Large intestine (tissue), 3 donors: Measurements from ENCODE around the gene REEP2. TPM values are rescaled to one million over a fixed set of nuclear protein-coding genes. Genes with fewer than 3 reads are reported as not detected.

Experiments
- DNase-seq, 2 donors: peaks; one replicate each; pipeline versions ENCODE4 v3.0.0 to v3.0.0-alpha.2; 2013
- H3K27ac ChIP-seq: one replicate; pipeline ENCODE4 v1.5.1; 2013; ENCODE audit warnings: low read length
- H3K27me3 ChIP-seq: 2 replicates; pipeline ENCODE4 v1.6.1; 2013; ENCODE audit warnings: low read length; ENCODE audit not compliant: control insufficient read depth, insufficient read depth
- H3K36me3 ChIP-seq: 2 replicates; pipeline ENCODE4 v1.6.1; 2013; ENCODE audit warnings: low read length; ENCODE audit not compliant: control insufficient read depth, insufficient read depth
- H3K4me1 ChIP-seq: one replicate; pipeline ENCODE4 v1.6.1; 2013; ENCODE audit warnings: low read length; ENCODE audit not compliant: control insufficient read depth, insufficient read depth
- H3K4me3 ChIP-seq: one replicate; pipeline ENCODE4 v1.5.1; 2013; ENCODE audit warnings: low read length
- H3K9me3 ChIP-seq: one replicate; pipeline ENCODE4 v1.6.1; 2013; ENCODE audit warnings: mild to moderate bottlenecking, low read depth, low read length, moderate library complexity; ENCODE audit not compliant: control insufficient read depth
- WGBS: methylation state at CpG from one replicate; pipeline ENCODE4 v1.1.5; 2013; ENCODE audit warnings: low lambda C conversion rate; ENCODE audit not compliant: insufficient coverage; 5-methylcytosine and 5-hydroxymethylcytosine counted together
- polyA plus RNA-seq: library from polyadenylated mRNA; unstranded; fragments of 120-200 nt; gene quantifications from one replicate; pipeline ENCODE4 v1.2.1, GENCODE V29; 2013

REEP2 gene
- polyA plus RNA-seq, 1 donor: 38.6 TPM

DNA sequence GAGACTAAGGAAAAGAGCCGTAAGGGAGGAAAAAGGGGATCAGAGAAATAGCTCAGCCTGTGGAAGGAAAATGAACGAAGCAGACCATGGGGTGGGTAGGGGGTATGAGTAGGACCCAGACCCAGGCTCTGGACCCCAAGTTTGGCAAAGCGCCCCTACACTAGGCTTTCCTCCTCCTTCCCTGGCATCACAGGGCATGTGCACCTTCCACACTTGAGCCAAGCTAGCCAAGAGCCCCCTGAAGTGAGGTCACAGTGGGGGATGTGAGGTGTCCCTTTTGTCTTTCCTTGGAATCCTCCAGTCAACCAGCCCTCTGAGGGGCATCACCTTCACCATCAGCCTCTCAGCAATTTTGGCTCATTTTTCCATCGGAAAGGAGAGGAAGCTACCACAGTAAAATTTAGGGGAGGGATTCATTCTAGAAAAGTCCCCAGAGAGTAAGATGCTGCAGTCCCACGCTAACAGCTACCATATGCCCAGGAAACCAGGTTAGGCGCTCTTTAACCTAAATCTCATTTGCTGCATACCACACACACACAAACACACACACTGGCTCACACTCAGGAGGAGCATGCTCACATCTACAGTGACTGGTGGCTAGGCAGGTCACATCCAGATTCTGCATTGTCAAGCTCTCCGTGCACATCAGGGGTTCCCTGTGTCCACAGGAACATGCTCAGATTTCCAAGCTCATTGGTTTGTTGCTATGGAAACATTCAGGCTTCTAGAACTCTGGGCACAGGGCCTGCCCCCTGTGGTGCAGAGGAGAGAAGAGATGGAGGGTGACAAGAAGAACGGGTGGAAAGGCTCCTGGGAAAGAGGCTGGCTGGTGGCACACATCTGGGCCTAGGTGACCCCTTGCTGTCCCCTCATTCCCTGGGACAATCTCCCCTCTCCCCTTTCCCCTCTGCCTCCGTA is 9.9 kb downstream of the REEP2 start:
- Histone ChIP-seq H3K4me1 (peaks cover 33% of the 10 kb centered on the region), H3K27me3 (no peaks in the 10 kb centered on the region), H3K4me3 (no peak overlapping the region), H3K36me3 (no peaks in the 10 kb centered on the region), H3K9me3 (no peaks in the 10 kb centered on the region), H3K27ac (no peak overlapping the region)
- DNase-seq: peak in 1 of 2 donors; percentile 18
- 50% methylated on average over 1 of the region's 9 CpGs for WGBS

DNA sequence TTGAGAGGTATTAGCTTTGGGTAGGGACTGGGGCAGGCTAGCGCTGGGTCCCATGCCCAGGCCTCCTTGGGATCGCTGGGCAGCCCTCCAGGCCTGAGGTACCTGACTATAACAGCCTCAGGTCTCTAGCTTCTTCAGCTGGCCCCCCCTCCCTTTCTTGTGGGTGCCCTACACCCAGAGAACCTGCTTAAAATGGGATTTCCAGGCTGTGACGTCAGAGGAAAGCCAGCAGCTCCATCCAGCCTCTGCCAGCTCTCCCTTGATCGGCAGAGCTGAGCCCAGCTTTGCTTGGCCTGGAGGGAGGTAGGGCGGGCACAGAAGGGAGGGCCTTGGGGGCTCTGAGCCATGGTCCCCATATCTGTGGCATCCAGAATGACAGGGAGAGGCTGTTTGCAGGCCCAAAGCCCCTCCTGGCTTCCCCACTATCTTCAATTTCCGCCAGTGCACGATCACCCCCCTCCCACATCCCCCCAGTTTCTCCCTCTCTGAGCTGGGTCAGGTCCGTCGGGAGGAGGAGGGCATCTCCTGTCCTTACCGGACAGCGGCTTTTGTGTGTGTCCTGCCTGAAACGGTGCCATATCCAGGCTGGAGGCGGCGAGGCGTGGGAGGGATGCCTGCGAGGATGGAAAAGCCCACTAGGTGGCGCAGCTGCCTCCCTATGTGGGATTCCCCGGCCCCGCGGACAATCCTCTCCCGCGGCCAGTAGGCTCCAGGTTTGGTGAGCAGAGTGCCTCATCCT is 10.8 kb downstream of the REEP2 start:
- H3K4me3 ChIP-seq: no peak overlapping the region
- H3K4me1 ChIP-seq: peaks cover 24% of the 10 kb centered on the region
- WGBS: 0% methylated on average over 3 of the region's 22 CpGs
- H3K36me3 ChIP-seq: no peaks in the 10 kb centered on the region
- peaks cover 4% of the 10 kb centered on the region for H3K27me3 ChIP-seq
- H3K27ac ChIP-seq: no peak overlapping the region
- DNase-seq: peak; percentile 66 to 71
- H3K9me3 ChIP-seq: no peaks in the 10 kb centered on the region

DNA sequence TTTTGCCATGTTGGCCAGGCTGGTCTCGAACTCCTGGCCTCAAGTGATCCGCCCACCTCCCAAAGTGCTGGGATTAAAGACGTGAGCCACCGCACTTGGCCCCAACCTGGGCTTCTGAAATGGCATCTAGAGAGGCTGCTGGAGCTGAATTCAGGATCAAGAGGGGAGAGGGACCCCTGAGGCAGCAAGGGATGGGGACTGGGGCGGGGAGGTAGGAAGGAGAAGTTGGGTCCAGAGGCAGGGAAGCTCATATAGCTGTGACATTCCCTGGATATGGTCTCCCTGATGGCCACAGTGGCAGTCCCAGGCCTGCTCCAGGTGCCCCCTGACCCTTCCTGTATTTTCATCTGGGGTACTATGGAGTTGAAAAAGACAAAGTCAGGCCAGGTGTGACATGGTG is 12.1 kb downstream of the REEP2 start:
- H3K27me3 ChIP-seq: peaks cover 11% of the 10 kb centered on the region
- no peak overlapping the region for H3K27ac ChIP-seq
- no peak for DNase-seq
- H3K9me3 ChIP-seq: no peaks in the 10 kb centered on the region
- WGBS: no CpG with 5 or more reads among the region's 5 CpGs
- H3K36me3 ChIP-seq: no peaks in the 10 kb centered on the region
- peaks cover 12% of the 10 kb centered on the region for H3K4me1 ChIP-seq
- no peak overlapping the region for H3K4me3 ChIP-seq

DNA sequence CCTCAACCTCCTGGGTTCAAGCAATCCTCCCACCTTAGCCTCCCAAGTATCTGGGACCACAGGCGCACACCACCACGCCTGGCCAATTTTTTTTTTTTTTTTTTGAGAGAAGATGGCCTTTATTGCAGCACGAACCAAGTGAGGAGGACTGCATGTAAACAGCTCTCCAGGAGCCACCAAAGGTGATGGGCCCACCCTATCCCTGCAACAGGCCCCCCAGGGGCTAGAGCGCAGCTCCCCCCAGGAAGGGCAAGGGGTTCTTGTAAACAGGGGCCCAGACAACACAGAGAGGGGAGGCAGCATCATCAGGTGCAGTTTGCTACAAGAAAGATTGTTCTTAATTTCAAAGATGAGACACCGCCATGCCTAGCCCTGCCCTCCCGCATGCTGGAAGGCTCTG is 13.9 kb downstream of the REEP2 start:
- Histone ChIP-seq H3K4me1 (peaks cover 2% of the 10 kb centered on the region), H3K4me3 (no peak overlapping the region), H3K36me3 (no peaks in the 10 kb centered on the region), H3K27ac (no peak overlapping the region), H3K27me3 (peaks cover 21% of the 10 kb centered on the region), H3K9me3 (no peaks in the 10 kb centered on the region)
- 100% methylated on average over 2 of the region's 6 CpGs for WGBS
- DNase-seq: no peak

DNA sequence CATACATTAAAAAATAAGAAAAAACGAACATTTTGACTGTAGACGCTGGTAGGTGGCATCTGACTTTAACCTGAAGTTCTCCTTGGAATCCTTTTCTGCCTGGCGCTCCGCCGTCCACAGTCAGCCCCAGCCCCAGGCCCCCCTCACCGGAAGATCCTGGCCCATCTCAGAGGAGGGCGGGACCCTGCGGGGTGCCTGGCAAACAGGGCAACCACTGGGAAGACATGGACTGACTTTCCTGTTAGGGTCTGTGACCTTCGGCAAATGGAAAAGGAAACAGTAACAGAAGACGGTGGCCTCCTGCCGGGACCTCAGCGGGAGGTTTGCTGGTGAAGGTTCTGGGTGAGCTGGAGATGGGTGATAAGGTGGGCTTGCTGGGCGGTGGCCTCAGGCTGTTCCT is 14.7 kb downstream of the REEP2 start:
- H3K4me3 ChIP-seq: no peak overlapping the region
- H3K4me1 ChIP-seq: peaks cover 6% of the 10 kb centered on the region
- H3K36me3 ChIP-seq: no peaks in the 10 kb centered on the region
- H3K27ac ChIP-seq: no peak overlapping the region
- no peaks in the 10 kb centered on the region for H3K9me3 ChIP-seq
- no CpG with 5 or more reads among the region's 13 CpGs for WGBS
- peaks cover 21% of the 10 kb centered on the region for H3K27me3 ChIP-seq
- DNase-seq: no peak

DNA sequence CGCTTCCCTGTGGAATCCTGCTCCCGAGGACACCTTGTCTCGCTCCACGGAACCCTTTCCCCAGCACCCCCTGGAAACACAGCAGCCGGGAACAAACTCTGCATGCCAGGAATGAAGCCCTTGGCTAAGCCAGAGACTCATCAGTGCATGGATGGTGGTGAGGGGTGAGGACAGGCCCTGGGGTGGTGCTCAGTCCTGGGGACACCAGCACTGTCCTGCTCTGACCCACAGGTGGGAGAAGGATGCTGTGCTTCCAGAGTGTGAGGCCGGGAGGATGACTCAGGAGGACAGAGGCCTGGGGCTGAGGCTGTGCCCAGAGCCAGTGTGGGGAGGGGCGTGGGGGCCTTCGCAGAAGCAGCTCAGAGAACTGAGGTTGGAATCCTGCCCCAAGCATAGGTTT is 15.3 kb downstream of the REEP2 start:
- peaks cover 11% of the 10 kb centered on the region for H3K4me1 ChIP-seq
- WGBS: no CpG with 5 or more reads among the region's 8 CpGs

DNA sequence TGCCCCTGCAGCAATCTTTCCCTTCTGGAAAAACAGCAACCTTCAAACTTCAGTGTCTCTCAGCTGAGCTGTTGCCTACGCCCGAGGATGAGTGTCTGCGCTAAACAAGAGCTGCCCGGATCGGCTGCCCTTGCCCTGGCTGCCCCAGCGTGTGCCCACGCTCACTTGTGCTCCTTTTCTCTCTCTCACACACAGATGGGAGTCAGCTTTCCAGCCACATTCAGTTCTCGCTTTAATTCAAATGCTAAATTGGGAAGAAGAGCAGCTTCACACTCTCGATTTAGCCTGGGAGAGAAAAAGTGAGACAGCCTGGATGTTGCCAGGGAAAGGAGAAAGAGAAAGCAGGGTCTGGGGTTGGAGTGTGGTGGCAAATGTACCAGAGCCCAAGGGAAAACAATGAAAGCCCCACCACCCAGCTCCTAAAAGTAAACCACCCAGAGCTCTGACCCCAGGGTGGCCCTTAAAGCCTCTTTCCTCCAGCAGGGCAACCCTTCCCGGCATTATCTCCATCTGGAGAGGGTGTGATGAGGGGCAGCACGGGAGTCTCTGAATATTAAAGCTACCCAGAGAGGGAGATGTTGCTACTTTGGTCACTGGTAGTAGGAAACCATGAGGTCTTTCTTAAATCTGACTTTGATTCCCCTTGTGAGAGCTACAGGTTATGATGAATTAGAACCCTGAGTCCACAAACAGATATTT is 16.5 kb downstream of the REEP2 start:
- Histone ChIP-seq H3K27ac (no peak overlapping the region), H3K4me1 (peaks cover 20% of the 10 kb centered on the region), H3K27me3 (peaks cover 21% of the 10 kb centered on the region), H3K9me3 (no peaks in the 10 kb centered on the region), H3K36me3 (no peaks in the 10 kb centered on the region), H3K4me3 (no peak overlapping the region)
- no peak for DNase-seq
- WGBS: 31% methylated on average over 2 of the region's 11 CpGs

More for the DNA sequence above, 15.3 kb downstream of the REEP2 start:
- H3K4me3 ChIP-seq: no peak overlapping the region
- H3K27ac ChIP-seq: no peak overlapping the region
- H3K36me3 ChIP-seq: no peaks in the 10 kb centered on the region
- H3K27me3 ChIP-seq: peaks cover 21% of the 10 kb centered on the region
- no peaks in the 10 kb centered on the region for H3K9me3 ChIP-seq
- no peak for DNase-seq

DNA sequence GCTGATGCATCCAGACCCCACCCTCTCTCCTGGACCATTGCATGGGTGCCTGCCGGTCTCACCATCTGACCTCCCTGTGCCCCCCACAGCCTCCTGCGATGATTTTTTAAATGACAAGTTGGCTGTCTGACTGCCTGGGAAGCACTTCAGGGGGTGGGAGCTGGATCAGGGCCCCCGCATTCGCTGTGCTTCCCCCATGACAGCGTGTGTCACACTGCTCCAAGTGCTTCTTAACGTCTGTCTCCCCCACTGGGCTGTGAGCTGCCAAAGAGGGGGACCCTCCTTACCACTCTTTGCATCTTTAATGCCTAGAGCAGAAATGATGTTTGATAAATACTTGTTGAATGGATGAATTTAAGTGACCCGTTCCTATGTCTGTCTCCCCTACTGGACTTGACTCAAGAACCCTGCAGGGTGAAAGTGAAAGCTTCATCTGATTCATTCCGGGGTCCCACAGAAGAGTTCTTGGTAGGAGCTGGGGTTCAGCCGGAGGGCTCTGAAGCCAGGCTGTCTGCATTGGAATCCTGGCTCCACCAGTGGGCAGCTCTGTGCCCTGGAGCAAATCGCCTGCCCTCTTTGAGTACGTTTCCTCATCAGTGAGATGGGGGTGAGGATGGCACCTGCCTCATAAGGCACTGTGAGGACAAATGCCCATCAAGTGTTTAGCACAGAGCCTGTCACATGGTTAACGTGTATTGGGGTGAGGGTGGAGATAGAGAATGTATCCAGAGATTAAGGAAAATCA is 18.8 kb downstream of the REEP2 start:
- Histone ChIP-seq H3K36me3 (no peaks in the 10 kb centered on the region), H3K9me3 (no peaks in the 10 kb centered on the region), H3K4me3 (no peak overlapping the region), H3K27ac (no peak overlapping the region), H3K27me3 (peaks cover 21% of the 10 kb centered on the region), H3K4me1 (peaks cover 20% of the 10 kb centered on the region)
- no peak for DNase-seq
- 60% methylated on average over 1 of the region's 12 CpGs for WGBS

DNA sequence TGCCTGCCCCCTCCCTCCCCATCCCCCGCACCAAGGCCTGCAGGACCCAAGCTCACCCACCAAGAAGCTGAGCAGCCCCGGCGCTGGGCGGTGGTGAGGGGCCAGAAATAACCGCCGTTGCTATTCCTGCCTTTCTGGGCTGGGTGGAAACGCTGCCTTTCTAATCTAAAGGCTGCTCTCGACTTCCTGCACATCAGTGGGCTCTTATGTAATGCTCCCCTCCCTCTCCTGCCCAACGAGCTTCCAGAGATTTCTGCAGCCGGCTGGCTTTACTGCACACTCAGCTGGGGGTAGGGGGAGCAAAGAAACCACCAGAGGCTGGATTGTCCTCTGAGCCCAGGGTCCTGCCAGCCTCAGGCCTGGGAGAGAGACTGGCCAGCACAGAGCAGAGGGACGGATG is 19.5 kb downstream of the REEP2 start:
- no peaks in the 10 kb centered on the region for H3K36me3 ChIP-seq
- no peak for DNase-seq
- H3K4me1 ChIP-seq: peaks cover 26% of the 10 kb centered on the region
- WGBS: no CpG with 5 or more reads among the region's 11 CpGs
- no peak overlapping the region for H3K4me3 ChIP-seq
- H3K27ac ChIP-seq: no peak overlapping the region
- no peaks in the 10 kb centered on the region for H3K9me3 ChIP-seq
- H3K27me3 ChIP-seq: peaks cover 21% of the 10 kb centered on the region

DNA sequence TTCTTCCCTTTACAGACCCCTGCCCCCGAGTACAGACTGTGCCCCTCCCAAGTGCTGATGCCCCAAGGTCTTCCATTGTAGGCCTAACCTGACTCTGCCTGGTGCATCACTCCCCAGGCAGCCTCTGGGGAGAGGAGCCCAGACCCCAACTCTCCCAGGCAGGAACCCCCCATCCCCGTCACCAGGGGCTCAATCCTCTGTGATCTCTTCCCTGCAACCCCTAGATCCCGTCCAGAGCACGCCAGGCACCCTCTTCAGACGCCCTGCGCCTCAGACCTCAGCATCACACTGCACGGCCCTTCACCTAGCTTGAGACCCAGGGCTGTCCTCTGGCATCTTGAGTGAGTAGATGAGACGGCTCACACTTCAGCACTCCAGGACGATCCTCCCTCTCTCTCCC is 20.0 kb downstream of the REEP2 start:
- Histone ChIP-seq H3K27ac (no peak overlapping the region), H3K4me1 (peaks cover 27% of the 10 kb centered on the region), H3K4me3 (no peak overlapping the region), H3K9me3 (no peaks in the 10 kb centered on the region), H3K27me3 (peaks cover 21% of the 10 kb centered on the region), H3K36me3 (no peaks in the 10 kb centered on the region)
- DNase-seq: no peak
- no CpG with 5 or more reads among the region's 9 CpGs for WGBS
